A549 (cell line): ENCODE measurements around the gene TACSTD2.

ENCODE experiments used
- CEBPB ChIP-seq, 2 experiments: fragments of >200 bp in 1 of 2; sonication (Bioruptor Twin) in 1 of 2; formaldehyde crosslinking in 1 of 2; IDR thresholded peaks; 2 replicates each; pipeline ENCODE4 v1.6.1; 2012 to 2016
- E2F6 ChIP-seq: IDR thresholded peaks from 2 replicates; pipeline ENCODE4 v1.6.1; 2012; ENCODE audit warnings: low read depth, borderline replicate concordance
- FOSL2 ChIP-seq, 2 experiments: fragments of 450-650 bp in 1 of 2; fragments of >200 bp in 1 of 2; sonication (Bioruptor Twin) in 1 of 2; formaldehyde crosslinking; IDR thresholded peaks; 2 replicates each; pipeline versions ENCODE4 v1.5.0 to v1.6.1; 2016 to 2020; ENCODE audit warnings: mild to moderate bottlenecking in 1 of 2, moderate library complexity in 1 of 2
- KDM1A ChIP-seq: fragments of 200-600 bp; sonication (generic); IDR thresholded peaks from 2 replicates; pipeline ENCODE4 v1.6.1; 2016; ENCODE audit warnings: low read depth, mild to moderate bottlenecking
- MAZ ChIP-seq: fragments of 150-350 bp; IDR thresholded peaks from 2 replicates; pipeline ENCODE4 v1.6.1; 2014; ENCODE audit warnings: antibody characterized with exemption, low read depth, low read length, borderline replicate concordance
- POLR2A ChIP-seq: IDR thresholded peaks from 2 replicates; pipeline ENCODE4 v1.6.1; 2012; ENCODE audit warnings: mild to moderate bottlenecking, low read length
- REST ChIP-seq: fragments of 200-600 bp; sonication (generic); IDR thresholded peaks from 2 replicates; pipeline ENCODE4 v1.6.1; 2016; ENCODE audit warnings: antibody characterized with exemption, mild to moderate bottlenecking, moderate library complexity
- RNF2 ChIP-seq: fragments of 200-600 bp; sonication (generic); IDR thresholded peaks from 2 replicates; pipeline ENCODE4 v1.6.1; 2016; ENCODE audit warnings: low read depth, mild to moderate bottlenecking, antibody characterized with exemption, moderate library complexity, borderline replicate concordance
- TF ChIP-seq, protein P1 (sequence below): fragments of >200 bp; sonication (Bioruptor Twin); formaldehyde crosslinking; IDR thresholded peaks from 3 replicates; pipeline ENCODE4 v1.5.1; 2016
- TF ChIP-seq, protein P2 (sequence below): fragments of 250-450 bp; sonication (Bioruptor Pico); IDR thresholded peaks from 2 replicates; pipeline ENCODE4 v1.5.0; 2021; ENCODE audit warnings: mild to moderate bottlenecking, moderate library complexity, borderline replicate concordance
- TF ChIP-seq, protein P3 (sequence below): IDR thresholded peaks from 2 replicates; pipeline ENCODE4 v1.6.1; 2012

DNA sequence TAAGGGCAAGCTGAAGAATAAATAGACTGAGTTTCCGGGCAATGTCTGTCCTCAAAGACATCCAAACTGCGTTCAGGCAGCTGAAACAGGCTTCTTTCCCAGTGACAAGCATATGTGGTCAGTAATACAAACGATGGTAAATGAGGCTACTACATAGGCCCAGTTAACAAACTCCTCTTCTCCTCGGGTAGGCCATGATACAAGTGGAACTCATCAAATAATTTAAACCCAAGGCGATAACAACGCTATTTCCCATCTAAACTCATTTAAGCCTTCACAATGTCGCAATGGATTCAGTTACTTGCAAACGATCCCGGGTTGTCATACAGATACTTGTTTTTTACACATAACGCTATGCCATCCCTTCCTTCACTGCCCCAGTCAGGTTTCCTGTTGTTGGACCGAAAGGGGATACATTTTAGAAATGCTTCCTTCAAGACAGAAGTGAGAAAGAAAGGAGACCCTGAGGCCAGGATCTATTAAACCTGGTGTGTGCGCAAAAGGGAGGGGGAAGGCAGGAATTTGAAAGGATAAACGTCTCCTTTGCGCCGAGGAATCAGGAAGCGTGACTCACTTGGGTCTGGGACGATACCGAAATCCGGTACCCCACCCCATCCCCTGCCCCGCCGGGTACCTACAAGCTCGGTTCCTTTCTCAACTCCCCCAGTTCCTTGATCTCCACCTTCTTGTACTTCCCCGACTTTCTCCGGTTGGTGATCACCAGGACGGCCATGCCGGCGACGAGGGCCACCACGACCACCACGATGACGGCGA lies 1.3 kb downstream of the TACSTD2 start:
- TF ChIP-seq, protein P1, sequence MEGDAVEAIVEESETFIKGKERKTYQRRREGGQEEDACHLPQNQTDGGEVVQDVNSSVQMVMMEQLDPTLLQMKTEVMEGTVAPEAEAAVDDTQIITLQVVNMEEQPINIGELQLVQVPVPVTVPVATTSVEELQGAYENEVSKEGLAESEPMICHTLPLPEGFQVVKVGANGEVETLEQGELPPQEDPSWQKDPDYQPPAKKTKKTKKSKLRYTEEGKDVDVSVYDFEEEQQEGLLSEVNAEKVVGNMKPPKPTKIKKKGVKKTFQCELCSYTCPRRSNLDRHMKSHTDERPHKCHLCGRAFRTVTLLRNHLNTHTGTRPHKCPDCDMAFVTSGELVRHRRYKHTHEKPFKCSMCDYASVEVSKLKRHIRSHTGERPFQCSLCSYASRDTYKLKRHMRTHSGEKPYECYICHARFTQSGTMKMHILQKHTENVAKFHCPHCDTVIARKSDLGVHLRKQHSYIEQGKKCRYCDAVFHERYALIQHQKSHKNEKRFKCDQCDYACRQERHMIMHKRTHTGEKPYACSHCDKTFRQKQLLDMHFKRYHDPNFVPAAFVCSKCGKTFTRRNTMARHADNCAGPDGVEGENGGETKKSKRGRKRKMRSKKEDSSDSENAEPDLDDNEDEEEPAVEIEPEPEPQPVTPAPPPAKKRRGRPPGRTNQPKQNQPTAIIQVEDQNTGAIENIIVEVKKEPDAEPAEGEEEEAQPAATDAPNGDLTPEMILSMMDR = no peak
- TF ChIP-seq POLR2A (no peak), RNF2 (no peak), FOSL2 (IDR thresholded peaks at IDR 0.05) (no peak), FOSL2 (CRISPR knock-in tag; IDR thresholded peaks at IDR 0.05) (no peak), KDM1A (no peak), MAZ (no peak), E2F6 (no peak), REST (no peak), CEBPB (IDR thresholded peaks at IDR 0.05) (no peak)
- TF ChIP-seq, protein P2, sequence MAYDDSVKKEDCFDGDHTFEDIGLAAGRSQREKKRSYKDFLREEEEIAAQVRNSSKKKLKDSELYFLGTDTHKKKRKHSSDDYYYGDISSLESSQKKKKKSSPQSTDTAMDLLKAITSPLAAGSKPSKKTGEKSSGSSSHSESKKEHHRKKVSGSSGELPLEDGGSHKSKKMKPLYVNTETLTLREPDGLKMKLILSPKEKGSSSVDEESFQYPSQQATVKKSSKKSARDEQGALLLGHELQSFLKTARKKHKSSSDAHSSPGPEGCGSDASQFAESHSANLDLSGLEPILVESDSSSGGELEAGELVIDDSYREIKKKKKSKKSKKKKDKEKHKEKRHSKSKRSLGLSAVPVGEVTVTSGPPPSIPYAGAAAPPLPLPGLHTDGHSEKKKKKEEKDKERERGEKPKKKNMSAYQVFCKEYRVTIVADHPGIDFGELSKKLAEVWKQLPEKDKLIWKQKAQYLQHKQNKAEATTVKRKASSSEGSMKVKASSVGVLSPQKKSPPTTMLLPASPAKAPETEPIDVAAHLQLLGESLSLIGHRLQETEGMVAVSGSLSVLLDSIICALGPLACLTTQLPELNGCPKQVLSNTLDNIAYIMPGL (CRISPR knock-in tag) = no peak
- TF ChIP-seq, protein P3, sequence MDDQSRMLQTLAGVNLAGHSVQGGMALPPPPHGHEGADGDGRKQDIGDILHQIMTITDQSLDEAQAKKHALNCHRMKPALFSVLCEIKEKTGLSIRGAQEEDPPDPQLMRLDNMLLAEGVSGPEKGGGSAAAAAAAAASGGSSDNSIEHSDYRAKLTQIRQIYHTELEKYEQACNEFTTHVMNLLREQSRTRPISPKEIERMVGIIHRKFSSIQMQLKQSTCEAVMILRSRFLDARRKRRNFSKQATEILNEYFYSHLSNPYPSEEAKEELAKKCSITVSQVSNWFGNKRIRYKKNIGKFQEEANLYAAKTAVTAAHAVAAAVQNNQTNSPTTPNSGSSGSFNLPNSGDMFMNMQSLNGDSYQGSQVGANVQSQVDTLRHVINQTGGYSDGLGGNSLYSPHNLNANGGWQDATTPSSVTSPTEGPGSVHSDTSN = no peak
